ENCODE results near the gene TIFAB.

TIFAB gene

GRCh38 chr5:135491038-135491551 lies 38.9 kb upstream of the TIFAB start:
- Histone ChIP-seq H2AK5ac (ENCODE audit: low read depth, low read length) (no peak overlapping the region), H3K27me3 (ENCODE audit: control insufficient read depth in 3 of 3, insufficient read depth in 3 of 3, low read depth in 1 of 3, low read length in 3 of 3) (peaks cover 8 to 100% (median 68%) of the 10 kb centered on the region in 3 experiments), H3K4ac (ENCODE audit: low read length) (no peak overlapping the region), H4K91ac (ENCODE audit: low read depth, low read length, poor library complexity) (no peak overlapping the region), H3K18ac (ENCODE audit: low read length) (no peak overlapping the region), H2BK5ac (ENCODE audit: low read length) (no peak overlapping the region), H2BK120ac (ENCODE audit: low read depth, low read length) (no peak overlapping the region), H3K79me1 (ENCODE audit: low read depth, low read length) (no peaks in the 10 kb centered on the region), H3K36me3 (replicated peaks in 1 of 2; ENCODE audit: control insufficient read depth in 2 of 2, insufficient read depth in 2 of 2, low read length in 2 of 2) (no peaks in the 10 kb centered on the region), H3K23ac (ENCODE audit: low read depth, low read length, poor library complexity) (no peak overlapping the region), H3K4me2 (ENCODE audit: insufficient read depth, low read length, poor library complexity, severe bottlenecking) (peak overlapping the region; percentile 58), H3K14ac (ENCODE audit: low read length) (no peak overlapping the region), H4K8ac (ENCODE audit: low read depth, low read length) (no peak overlapping the region), H2BK12ac (ENCODE audit: low read length) (no peak overlapping the region), H3K4me1 (ENCODE audit: control insufficient read depth in 2 of 2, insufficient read depth in 1 of 2, low read depth in 1 of 2, low read length in 2 of 2) (peaks cover 12 to 30% of the 10 kb centered on the region in 2 donors), H3K4me3 (ENCODE audit: low read length in 2 of 2) (no peak overlapping the region), H2AFZ (ENCODE audit: low read length) (peak overlapping the region; percentile 97), H3K27ac (replicated peaks; ENCODE audit: low read length) (no peak overlapping the region), H3K9ac (ENCODE audit: low read depth, low read length, poor library complexity) (no peak overlapping the region), H2BK15ac (ENCODE audit: low read length) (no peak overlapping the region), H3K9me3 (replicated peaks in 1 of 2; ENCODE audit: control insufficient read depth in 2 of 2, insufficient read depth in 1 of 2, low read depth in 1 of 2, low read length in 2 of 2) (peaks cover 2 to 3% of the 10 kb centered on the region in 2 donors)
- no CpG with 5 or more reads among the region's 14 CpGs for WGBS, 2 donors (ENCODE audit: extremely low coverage in 2 of 2, insufficient read length in 2 of 2, insufficient replicate concordance in 1 of 2)
- no peak for DNase-seq (ENCODE audit: low spot score)

GRCh38 chr5:135490245-135491037 lies 38.3 kb upstream of the TIFAB start:
- peak overlapping the region; percentile 96 for H3K4me2 ChIP-seq (ENCODE audit: insufficient read depth, low read length, poor library complexity, severe bottlenecking)
- H3K4ac ChIP-seq (ENCODE audit: low read length): no peak overlapping the region
- WGBS, 2 donors (ENCODE audit: extremely low coverage in 2 of 2, insufficient read length in 2 of 2, insufficient replicate concordance in 1 of 2): no CpG with 5 or more reads among the region's 49 CpGs
- H2BK15ac ChIP-seq (ENCODE audit: low read length): peak overlapping the region; percentile 52
- no peak overlapping the region for H4K91ac ChIP-seq (ENCODE audit: low read depth, low read length, poor library complexity)
- H2BK12ac ChIP-seq (ENCODE audit: low read length): peak overlapping the region; percentile 4
- H2BK5ac ChIP-seq (ENCODE audit: low read length): no peak overlapping the region
- peaks cover 8 to 100% (median 75%) of the 10 kb centered on the region in 3 experiments for H3K27me3 ChIP-seq (ENCODE audit: control insufficient read depth in 3 of 3, insufficient read depth in 3 of 3, low read depth in 1 of 3, low read length in 3 of 3)
- H3K4me3 ChIP-seq (ENCODE audit: low read length in 2 of 2): peak overlapping the region; percentile 19 to 59
- H2AK5ac ChIP-seq (ENCODE audit: low read depth, low read length): no peak overlapping the region
- peak overlapping the region; percentile 97 for H2AFZ ChIP-seq (ENCODE audit: low read length)
- no peaks in the 10 kb centered on the region for H3K36me3 ChIP-seq (replicated peaks in 1 of 2; ENCODE audit: control insufficient read depth in 2 of 2, insufficient read depth in 2 of 2, low read length in 2 of 2)
- H3K9me3 ChIP-seq (replicated peaks in 1 of 2; ENCODE audit: control insufficient read depth in 2 of 2, insufficient read depth in 1 of 2, low read depth in 1 of 2, low read length in 2 of 2): peaks cover 2 to 3% of the 10 kb centered on the region in 2 donors
- no peaks in the 10 kb centered on the region for H3K79me1 ChIP-seq (ENCODE audit: low read depth, low read length)
- no peak overlapping the region for H3K23ac ChIP-seq (ENCODE audit: low read depth, low read length, poor library complexity)
- peak overlapping the region; percentile 86 for H3K18ac ChIP-seq (ENCODE audit: low read length)
- no peak overlapping the region for H3K27ac ChIP-seq (replicated peaks; ENCODE audit: low read length)
- peaks cover 12 to 30% of the 10 kb centered on the region in 2 donors for H3K4me1 ChIP-seq (ENCODE audit: control insufficient read depth in 2 of 2, insufficient read depth in 1 of 2, low read depth in 1 of 2, low read length in 2 of 2)
- DNase-seq (ENCODE audit: low spot score): no peak
- H3K14ac ChIP-seq (ENCODE audit: low read length): no peak overlapping the region
- H3K9ac ChIP-seq (ENCODE audit: low read depth, low read length, poor library complexity): peak overlapping the region; percentile 33
- H4K8ac ChIP-seq (ENCODE audit: low read depth, low read length): no peak overlapping the region
- H2BK120ac ChIP-seq (ENCODE audit: low read depth, low read length): no peak overlapping the region

GRCh38 chr5:135489466-135490244 lies 37.5 kb upstream of the TIFAB start:
- Histone ChIP-seq H2BK120ac (ENCODE audit: low read depth, low read length) (peak overlapping the region; percentile 20), H2BK12ac (ENCODE audit: low read length) (peak overlapping the region; percentile 4), H4K91ac (ENCODE audit: low read depth, low read length, poor library complexity) (no peak overlapping the region), H2AK5ac (ENCODE audit: low read depth, low read length) (peak overlapping the region; percentile 15), H3K4ac (ENCODE audit: low read length) (no peak overlapping the region), H3K27me3 (ENCODE audit: control insufficient read depth in 3 of 3, insufficient read depth in 3 of 3, low read depth in 1 of 3, low read length in 3 of 3) (peaks cover 8 to 100% (median 80%) of the 10 kb centered on the region in 3 experiments), H3K4me2 (ENCODE audit: insufficient read depth, low read length, poor library complexity, severe bottlenecking) (peak overlapping the region; percentile 96), H4K8ac (ENCODE audit: low read depth, low read length) (no peak overlapping the region), H2BK15ac (ENCODE audit: low read length) (peak overlapping the region; percentile 82), H3K79me1 (ENCODE audit: low read depth, low read length) (no peaks in the 10 kb centered on the region), H3K14ac (ENCODE audit: low read length) (no peak overlapping the region), H3K18ac (ENCODE audit: low read length) (peak overlapping the region; percentile 91), H3K9ac (ENCODE audit: low read depth, low read length, poor library complexity) (peak overlapping the region; percentile 33), H2AFZ (ENCODE audit: low read length) (peak overlapping the region; percentile 97), H2BK5ac (ENCODE audit: low read length) (no peak overlapping the region), H3K36me3 (replicated peaks in 1 of 2; ENCODE audit: control insufficient read depth in 2 of 2, insufficient read depth in 2 of 2, low read length in 2 of 2) (no peaks in the 10 kb centered on the region), H3K4me1 (ENCODE audit: control insufficient read depth in 2 of 2, insufficient read depth in 1 of 2, low read depth in 1 of 2, low read length in 2 of 2) (peaks cover 12 to 30% of the 10 kb centered on the region in 2 donors), H3K9me3 (replicated peaks in 1 of 2; ENCODE audit: control insufficient read depth in 2 of 2, insufficient read depth in 1 of 2, low read depth in 1 of 2, low read length in 2 of 2) (peaks cover 2 to 3% of the 10 kb centered on the region in 2 donors), H3K27ac (replicated peaks; ENCODE audit: low read length) (no peak overlapping the region), H3K4me3 (ENCODE audit: low read length in 2 of 2) (peak overlapping the region; percentile 35 to 59), H3K23ac (ENCODE audit: low read depth, low read length, poor library complexity) (no peak overlapping the region)
- WGBS, 2 donors (ENCODE audit: extremely low coverage in 2 of 2, insufficient read length in 2 of 2, insufficient replicate concordance in 1 of 2): no CpG with 5 or more reads among the region's 53 CpGs
- no peak for DNase-seq (ENCODE audit: low spot score)
